Thyroid gland (tissue), 4 donors: ENCODE measurements around the gene TNFSF11. TPM values are rescaled to one million over a fixed set of nuclear protein-coding genes. Genes with fewer than 3 reads are reported as not detected.

Source experiments
- DNase-seq, 2 donors: peaks; one replicate each; pipeline ENCODE4 v3.0.0-alpha.2; 2019
- H3K27ac ChIP-seq, 3 donors: fragments of 200-600 bp; sonication (generic); 1 replicate in 2 of 3; 2 replicates in 1 of 3; pipeline ENCODE4 v1.5.1; 2016 to 2019; ENCODE audit warnings: mild to moderate bottlenecking in 1 of 3, moderate library complexity in 1 of 3
- H3K27me3 ChIP-seq: fragments of 200-600 bp; sonication (generic); one replicate; pipeline ENCODE4 v1.5.1; 2019
- H3K36me3 ChIP-seq, 2 donors: fragments of 200-600 bp; sonication (generic); one replicate each; pipeline ENCODE4 v1.5.1; 2016 to 2019
- H3K4me1 ChIP-seq, 2 donors: fragments of 200-600 bp; sonication (generic); one replicate each; pipeline ENCODE4 v1.5.1; 2017 to 2019
- H3K4me3 ChIP-seq, 3 donors: fragments of 200-600 bp; sonication (generic); replicated peaks in 1 of 3; 1 replicate in 2 of 3; 2 replicates in 1 of 3; pipeline ENCODE4 v1.5.1; 2016; ENCODE audit warnings: mild to moderate bottlenecking in 1 of 3
- H3K9me3 ChIP-seq: fragments of 200-600 bp; sonication (generic); one replicate; pipeline ENCODE4 v1.5.1; 2017
- CTCF ChIP-seq, 6 experiments: fragments of 200-600 bp in 3 of 6; fragments of 450-650 bp in 3 of 6; sonication (generic) in 3 of 6; IDR thresholded peaks; one replicate each; pipeline ENCODE4 v1.5.1; 2016 to 2019; ENCODE audit warnings: antibody characterized with exemption in 6 of 6, mild to moderate bottlenecking in 2 of 6, inconsistent platforms in 1 of 6, moderate library complexity in 1 of 6
- POLR2A ChIP-seq, 2 donors: fragments of 450-650 bp; IDR thresholded peaks; one replicate each; pipeline ENCODE4 v1.6.1; 2017; ENCODE audit warnings: antibody characterized with exemption in 2 of 2, mild to moderate bottlenecking in 2 of 2, moderate library complexity in 1 of 2
- WGBS, 2 donors: methylation state at CpG; one replicate each; pipeline ENCODE4 v1.1.5; 2017; 5-methylcytosine and 5-hydroxymethylcytosine counted together
- intact Hi-C: fragments of 100-400 bp; cut with DNase I; formaldehyde crosslinking; loops from one replicate; pipeline ENCODE4 v1.15.1; 2023
- total RNA-seq, 4 donors: library from RNA; depleted of rRNA; stranded (reverse); fragments of >200 nt; gene quantifications; one replicate each; pipeline ENCODE4 v1.2.3, GENCODE V29; 2016

Gene TNFSF11
- total RNA-seq, 4 donors from 2014 or later: not detected

GRCh38 chr13:42617221-42617620, 43.3 kb downstream of the TNFSF11 start:
- no peaks in the 10 kb centered on the region for H3K9me3 ChIP-seq
- no peak for DNase-seq
- TF ChIP-seq CTCF (IDR thresholded peaks at IDR 0.05): no peak
- TF ChIP-seq POLR2A (IDR thresholded peaks at IDR 0.05): no peak
- no peak overlapping the region for H3K27ac ChIP-seq
- H3K27me3 ChIP-seq: no peaks in the 10 kb centered on the region
- H3K4me1 ChIP-seq: no peaks in the 10 kb centered on the region
- H3K36me3 ChIP-seq: no peaks in the 10 kb centered on the region
- intact Hi-C loops: no loop called here
- 67 to 74% methylated on average over 3 of the region's 3 CpGs for WGBS, 2 donors
- H3K4me3 ChIP-seq: no peak overlapping the region

GRCh38 chr13:42623916-42624315, 50.0 kb downstream of the TNFSF11 start:
- Histone ChIP-seq H3K4me1 (no peaks in the 10 kb centered on the region), H3K4me3 (no peak overlapping the region), H3K36me3 (no peaks in the 10 kb centered on the region), H3K27me3 (no peaks in the 10 kb centered on the region), H3K27ac (no peak overlapping the region), H3K9me3 (no peaks in the 10 kb centered on the region)
- TF ChIP-seq POLR2A (IDR thresholded peaks at IDR 0.05) (no peak), CTCF (IDR thresholded peaks at IDR 0.05) (no peak)
- WGBS, 2 donors: 49 to 66% methylated on average over 2 of the region's 2 CpGs
- intact Hi-C loops: no loop called here
- no peak for DNase-seq

- intact Hi-C loops: no loop called here
- no peak for DNase-seq
- no peaks in the 10 kb centered on the region for H3K9me3 ChIP-seq
- H3K36me3 ChIP-seq: no peaks in the 10 kb centered on the region
- WGBS, 2 donors: 93 to 98% methylated on average over 3 of the region's 3 CpGs
- H3K27me3 ChIP-seq: no peaks in the 10 kb centered on the region
- H3K4me1 ChIP-seq: no peaks in the 10 kb centered on the region
- no peak overlapping the region for H3K27ac ChIP-seq
- H3K4me3 ChIP-seq: no peak overlapping the region
- no peak for TF ChIP-seq POLR2A (IDR thresholded peaks at IDR 0.05)
- no peak for TF ChIP-seq CTCF (IDR thresholded peaks at IDR 0.05)
These were observed 51.7 kb downstream of the TNFSF11 start for GRCh38 chr13:42625611-42626010.

- H3K27me3 ChIP-seq: no peaks in the 10 kb centered on the region
- H3K27ac ChIP-seq: no peak overlapping the region
- intact Hi-C loops: no loop called here
- no peak for DNase-seq
- 94 to 95% methylated on average over 5 of the region's 5 CpGs for WGBS, 2 donors
- H3K9me3 ChIP-seq: no peaks in the 10 kb centered on the region
- no peaks in the 10 kb centered on the region for H3K4me1 ChIP-seq
- TF ChIP-seq POLR2A (IDR thresholded peaks at IDR 0.05): no peak
- TF ChIP-seq CTCF (IDR thresholded peaks at IDR 0.05): no peak
- H3K4me3 ChIP-seq: no peak overlapping the region
- H3K36me3 ChIP-seq: no peaks in the 10 kb centered on the region
These were observed 52.4 kb downstream of the TNFSF11 start for GRCh38 chr13:42626176-42626860.

- intact Hi-C loops: no loop called here
- TF ChIP-seq POLR2A (IDR thresholded peaks at IDR 0.05): no peak
- WGBS, 2 donors: 91 to 94% methylated on average over 5 of the region's 5 CpGs
These were observed 54.7 kb downstream of the TNFSF11 start for GRCh38 chr13:42628666-42629065.

More at GRCh38 chr13:42628666-42629065, 54.7 kb downstream of the TNFSF11 start:
- Histone ChIP-seq H3K4me1 (no peaks in the 10 kb centered on the region), H3K27me3 (no peaks in the 10 kb centered on the region), H3K4me3 (no peak overlapping the region), H3K36me3 (no peaks in the 10 kb centered on the region), H3K27ac (no peak overlapping the region), H3K9me3 (no peaks in the 10 kb centered on the region)
- no peak for DNase-seq
